ENCODE measurements around the gene DNM1.

DNA sequence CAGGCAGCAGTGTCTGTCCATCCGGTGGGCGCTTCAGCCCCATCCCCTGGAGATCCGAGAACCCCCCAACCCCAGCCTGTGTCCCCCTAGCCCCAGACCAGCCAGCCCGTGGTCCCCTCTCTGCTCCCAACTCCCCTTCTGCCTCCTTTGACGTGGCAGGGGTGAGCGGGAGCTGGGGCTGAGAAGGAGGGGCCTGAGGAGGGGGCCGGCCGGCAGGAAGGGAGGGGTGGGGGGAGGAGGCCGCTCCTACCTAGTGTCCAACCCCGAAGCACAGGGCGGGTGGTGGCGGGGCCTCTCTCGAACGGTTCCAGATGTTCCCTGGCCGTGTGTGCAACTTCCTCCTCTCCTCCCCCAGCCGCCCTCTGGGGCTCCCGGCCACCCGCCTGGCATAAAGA is 41.7 kb downstream of the DNM1 start:
- TF ChIP-seq YY1 (IDR thresholded peaks at IDR 0.05; ENCODE audit: low read depth, low read length) (no peak), POLR2A (IDR thresholded peaks at IDR 0.05; ENCODE audit: low read depth, low read length) (no peak), BRCA1 (IDR thresholded peaks at IDR 0.05; ENCODE audit: low read depth, low read length) (no peak), SREBF1 (IDR thresholded peaks at IDR 0.05; ENCODE audit: low read length) (no peak), BHLHE40 (IDR thresholded peaks at IDR 0.05; ENCODE audit: borderline replicate concordance in 1 of 2, low read depth in 2 of 2, low read length in 1 of 2) (no peak), ZNF274 (IDR thresholded peaks at IDR 0.05; ENCODE audit: insufficient read depth, insufficient read length) (no peak)
- TF ChIP-seq, protein P1, sequence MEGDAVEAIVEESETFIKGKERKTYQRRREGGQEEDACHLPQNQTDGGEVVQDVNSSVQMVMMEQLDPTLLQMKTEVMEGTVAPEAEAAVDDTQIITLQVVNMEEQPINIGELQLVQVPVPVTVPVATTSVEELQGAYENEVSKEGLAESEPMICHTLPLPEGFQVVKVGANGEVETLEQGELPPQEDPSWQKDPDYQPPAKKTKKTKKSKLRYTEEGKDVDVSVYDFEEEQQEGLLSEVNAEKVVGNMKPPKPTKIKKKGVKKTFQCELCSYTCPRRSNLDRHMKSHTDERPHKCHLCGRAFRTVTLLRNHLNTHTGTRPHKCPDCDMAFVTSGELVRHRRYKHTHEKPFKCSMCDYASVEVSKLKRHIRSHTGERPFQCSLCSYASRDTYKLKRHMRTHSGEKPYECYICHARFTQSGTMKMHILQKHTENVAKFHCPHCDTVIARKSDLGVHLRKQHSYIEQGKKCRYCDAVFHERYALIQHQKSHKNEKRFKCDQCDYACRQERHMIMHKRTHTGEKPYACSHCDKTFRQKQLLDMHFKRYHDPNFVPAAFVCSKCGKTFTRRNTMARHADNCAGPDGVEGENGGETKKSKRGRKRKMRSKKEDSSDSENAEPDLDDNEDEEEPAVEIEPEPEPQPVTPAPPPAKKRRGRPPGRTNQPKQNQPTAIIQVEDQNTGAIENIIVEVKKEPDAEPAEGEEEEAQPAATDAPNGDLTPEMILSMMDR (IDR thresholded peaks at IDR 0.05 in 2 of 3, conservative IDR thresholded peaks at IDR 0.05 in 1 of 3; ENCODE audit: control insufficient read depth in 2 of 3, extremely low read depth in 1 of 3, insufficient read depth in 1 of 3, low read depth in 3 of 3, low read length in 3 of 3): no peak
